SK-N-MC (cell line): ENCODE data around the gene MKX.

Experiments
- EZH2 ChIP-seq: fragments of 200-600 bp; sonication (generic); IDR thresholded peaks from one replicate; pipeline ENCODE4 v1.6.1; 2017; ENCODE audit warnings: antibody characterized with exemption
- POLR2AphosphoS5 ChIP-seq: IDR thresholded peaks from 2 replicates; pipeline ENCODE4 v1.6.1; 2012; ENCODE audit warnings: mild to moderate bottlenecking, low read depth, low read length, borderline replicate concordance

- TF ChIP-seq POLR2AphosphoS5 (no peak), EZH2 (no peak)
These were observed 3.0 kb upstream of the MKX start for GRCh38 chr10:27748601-27749000.
